ENCODE measurements around the gene AMOTL1.
"Not testable (repeated sequence)": the region's sequence is repeated elsewhere in the genome, so short reads cannot be mapped to it uniquely, and the experiment has no call there.

Gene AMOTL1

DNA sequence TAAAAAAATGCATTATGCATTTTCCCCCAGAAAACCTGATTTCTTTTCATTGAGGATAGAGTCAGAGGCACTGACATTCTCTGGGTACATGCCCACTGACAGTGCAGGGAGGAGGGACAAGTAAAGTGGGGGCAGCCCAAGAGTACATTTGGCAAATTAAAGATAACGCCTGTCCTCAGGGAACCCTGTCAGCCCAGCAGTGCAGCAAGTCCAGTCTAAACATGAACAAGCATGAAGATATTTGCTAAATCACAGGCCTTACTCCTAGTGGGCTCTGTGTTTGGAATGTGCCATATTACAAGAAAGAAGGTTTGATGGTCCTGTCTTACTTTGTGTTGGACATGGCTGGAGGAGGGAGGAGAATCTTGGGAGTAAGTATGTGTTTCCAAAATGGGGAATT lies 37.9 kb downstream of the AMOTL1 start:
- Histone ChIP-seq H3K4me3 (ENCODE audit: low read length in 2 of 2) (no peak overlapping the region), H3K27ac (ENCODE audit: low read length) (peak overlapping the region; percentile 60), H3K9me3 (ENCODE audit: control insufficient read depth in 2 of 2, low read length in 2 of 2) (no peaks in the 10 kb centered on the region), H3K4me1 (ENCODE audit: control insufficient read depth, insufficient read depth, low read length) (peaks cover 58% of the 10 kb centered on the region), H3K36me3 (ENCODE audit: control insufficient read depth in 2 of 2, insufficient read depth in 2 of 2, low read length in 2 of 2) (peaks cover 9 to 13% of the 10 kb centered on the region in 2 donors), H3K9ac (ENCODE audit: low read length in 2 of 2) (no peak overlapping the region), H3K27me3 (ENCODE audit: control insufficient read depth in 1 of 2, insufficient read depth in 2 of 2, low read length in 2 of 2) (no peaks in the 10 kb centered on the region)

DNA sequence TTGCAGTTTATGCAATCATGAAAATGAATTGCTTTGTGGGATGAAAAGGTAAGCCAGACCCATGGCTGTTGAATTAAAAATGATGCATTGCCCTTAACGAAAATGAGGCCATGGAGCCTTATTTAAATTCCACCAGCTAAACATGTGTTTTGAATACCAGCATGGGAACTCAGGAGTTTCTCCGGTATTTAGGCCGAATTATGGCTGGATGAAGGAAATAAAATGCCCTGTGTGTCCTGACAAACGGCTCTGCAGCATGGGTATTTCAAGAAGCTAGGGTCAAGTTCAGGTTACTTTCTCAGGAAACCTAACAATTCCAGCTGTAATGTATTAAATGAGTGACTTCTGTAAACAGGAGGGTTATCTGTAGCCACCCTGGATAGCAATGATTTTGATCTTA lies 38.3 kb downstream of the AMOTL1 start:
- H3K9me3 ChIP-seq (ENCODE audit: control insufficient read depth in 2 of 2, low read length in 2 of 2) = no peaks in the 10 kb centered on the region
- peaks cover 54% of the 10 kb centered on the region for H3K4me1 ChIP-seq (ENCODE audit: control insufficient read depth, insufficient read depth, low read length)
- H3K27me3 ChIP-seq (ENCODE audit: control insufficient read depth in 1 of 2, insufficient read depth in 2 of 2, low read length in 2 of 2) = no peaks in the 10 kb centered on the region
- H3K36me3 ChIP-seq (ENCODE audit: control insufficient read depth in 2 of 2, insufficient read depth in 2 of 2, low read length in 2 of 2) = peaks cover 9 to 12% of the 10 kb centered on the region in 2 donors
- no peak overlapping the region for H3K4me3 ChIP-seq (ENCODE audit: low read length in 2 of 2)
- no peak overlapping the region for H3K9ac ChIP-seq (ENCODE audit: low read length in 2 of 2)
- H3K27ac ChIP-seq (ENCODE audit: low read length) = peak overlapping the region; percentile 60

DNA sequence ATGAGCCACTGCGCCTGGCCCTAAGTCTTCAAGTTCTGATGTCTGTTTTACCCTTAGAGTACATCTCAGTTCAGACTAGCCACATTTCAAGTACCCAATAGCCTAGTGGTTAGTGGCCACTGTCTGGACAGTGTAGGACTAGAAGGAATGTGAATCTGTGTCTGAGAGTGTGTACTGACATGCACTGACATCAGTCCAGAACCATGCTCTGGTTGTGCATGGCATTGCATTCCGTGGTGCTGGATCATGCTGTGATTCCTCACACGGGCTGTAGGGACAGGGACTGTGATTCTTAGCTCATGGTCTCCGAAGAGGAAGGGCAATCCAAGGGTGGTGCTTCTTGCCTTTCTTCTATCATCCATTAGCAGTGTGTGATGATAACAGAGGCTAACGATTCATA lies 41.1 kb downstream of the AMOTL1 start:
- Histone ChIP-seq H3K4me3 (ENCODE audit: low read length in 2 of 2) (no peak overlapping the region), H3K27me3 (ENCODE audit: control insufficient read depth in 1 of 2, insufficient read depth in 2 of 2, low read length in 2 of 2) (no peaks in the 10 kb centered on the region), H3K27ac (ENCODE audit: low read length) (no peak overlapping the region), H3K9me3 (ENCODE audit: control insufficient read depth in 2 of 2, low read length in 2 of 2) (no peaks in the 10 kb centered on the region), H3K4me1 (ENCODE audit: control insufficient read depth, insufficient read depth, low read length) (peaks cover 48% of the 10 kb centered on the region), H3K36me3 (ENCODE audit: control insufficient read depth in 2 of 2, insufficient read depth in 2 of 2, low read length in 2 of 2) (peaks cover 9 to 12% of the 10 kb centered on the region in 2 donors), H3K9ac (ENCODE audit: low read length in 2 of 2) (no peak overlapping the region)

DNA sequence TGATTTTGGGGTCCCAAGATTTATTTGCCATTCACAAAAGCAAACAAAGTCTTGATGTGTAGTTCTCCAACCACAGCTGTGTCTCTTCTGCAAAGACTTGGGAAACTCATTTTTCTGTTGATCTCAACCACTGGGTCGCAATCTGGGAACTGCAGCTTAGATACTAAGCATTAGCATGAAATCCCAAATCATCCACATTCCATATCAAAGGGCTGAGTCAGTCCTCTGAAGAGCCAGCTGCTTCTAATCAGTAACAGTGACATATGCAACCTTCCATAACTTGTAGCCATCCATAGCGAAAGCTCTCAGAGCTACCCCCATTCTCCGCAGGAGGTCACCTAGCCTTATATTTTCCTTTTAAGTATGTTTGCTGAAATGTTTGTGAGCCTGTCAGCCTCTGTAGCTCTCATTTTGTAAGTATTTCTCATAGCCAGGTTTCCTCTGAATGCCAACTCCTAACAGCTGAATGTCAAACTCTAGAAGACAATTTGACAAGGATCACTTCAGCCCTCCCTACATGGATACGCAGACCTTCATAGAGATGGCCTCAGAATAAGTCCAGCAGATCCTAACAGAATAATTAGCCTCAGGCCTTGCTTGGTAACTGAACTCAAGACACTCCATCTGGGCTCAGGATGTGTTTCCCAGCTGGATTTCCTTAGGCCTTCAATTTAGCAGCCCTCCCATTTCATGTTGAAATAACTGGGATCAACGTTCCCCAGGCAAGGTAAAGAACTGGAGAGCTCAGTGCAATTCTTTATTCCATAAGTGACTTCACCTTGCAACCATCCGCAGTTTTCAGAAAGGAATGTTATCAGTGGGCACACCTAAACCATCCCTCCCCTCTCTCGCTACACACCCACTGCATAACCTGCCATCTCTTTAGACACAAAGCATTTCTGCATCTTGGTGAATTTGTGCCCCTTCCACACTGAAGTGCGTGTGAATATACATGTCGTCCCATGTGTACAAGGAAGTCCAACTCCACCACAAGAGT lies 44.9 kb downstream of the AMOTL1 start:
- H3K4me3 ChIP-seq (ENCODE audit: low read length in 2 of 2); H3K27me3 ChIP-seq (ENCODE audit: control insufficient read depth in 1 of 2, insufficient read depth in 2 of 2, low read length in 2 of 2); H3K9me3 ChIP-seq (ENCODE audit: control insufficient read depth in 2 of 2, low read length in 2 of 2); H3K36me3 ChIP-seq (ENCODE audit: control insufficient read depth in 2 of 2, insufficient read depth in 2 of 2, low read length in 2 of 2); H3K9ac ChIP-seq (ENCODE audit: low read length in 2 of 2): not testable (repeated sequence)
- Histone ChIP-seq H3K27ac (ENCODE audit: low read length) (peak overlapping the region; percentile 13), H3K4me1 (ENCODE audit: control insufficient read depth, insufficient read depth, low read length) (peaks cover 26% of the 10 kb centered on the region)

DNA sequence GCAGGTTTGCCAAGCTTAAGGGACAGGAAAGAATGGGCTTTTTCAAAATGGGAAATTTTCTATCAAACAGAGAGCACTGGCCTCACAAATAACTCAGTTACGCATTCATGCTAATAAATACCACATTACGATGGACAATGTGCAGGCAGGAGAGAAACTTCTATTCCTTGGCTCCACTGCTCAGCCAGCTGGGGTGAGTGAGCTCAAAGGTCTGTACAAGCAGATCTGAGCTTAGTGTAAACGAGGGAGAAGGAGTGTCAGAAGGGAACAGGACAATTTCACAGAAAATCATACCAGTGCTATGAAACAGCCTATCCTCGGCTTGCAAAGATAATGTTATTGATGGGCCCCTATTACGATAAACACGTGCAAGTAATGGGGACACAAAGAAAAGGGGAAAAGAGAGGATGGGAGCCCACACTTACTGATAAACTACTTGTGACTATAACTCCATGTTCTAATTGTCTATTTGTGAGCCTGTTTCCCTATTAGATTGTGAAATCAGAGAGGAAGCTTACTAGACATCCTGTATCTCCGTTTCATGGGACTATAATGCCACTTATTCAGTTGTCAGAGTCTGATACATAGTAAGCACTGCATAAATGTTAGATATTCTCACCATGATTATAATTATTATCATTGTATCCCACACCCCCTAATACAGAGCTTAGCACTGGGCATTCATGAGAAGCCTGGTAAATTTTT lies 46.3 kb downstream of the AMOTL1 start:
- H3K9me3 ChIP-seq (ENCODE audit: control insufficient read depth in 2 of 2, low read length in 2 of 2) = no peaks in the 10 kb centered on the region
- H3K4me3 ChIP-seq (ENCODE audit: low read length in 2 of 2) = peak overlapping the region in 1 of 2 donors; percentile 23
- H3K36me3 ChIP-seq (ENCODE audit: control insufficient read depth in 2 of 2, insufficient read depth in 2 of 2, low read length in 2 of 2) = peaks cover 7 to 8% of the 10 kb centered on the region in 2 donors
- H3K4me1 ChIP-seq (ENCODE audit: control insufficient read depth, insufficient read depth, low read length) = peaks cover 22% of the 10 kb centered on the region
- H3K27me3 ChIP-seq (ENCODE audit: control insufficient read depth in 1 of 2, insufficient read depth in 2 of 2, low read length in 2 of 2) = no peaks in the 10 kb centered on the region
- peak overlapping the region in 1 of 2 donors; percentile 30 for H3K9ac ChIP-seq (ENCODE audit: low read length in 2 of 2)
- peak overlapping the region; percentile 13 for H3K27ac ChIP-seq (ENCODE audit: low read length)

DNA sequence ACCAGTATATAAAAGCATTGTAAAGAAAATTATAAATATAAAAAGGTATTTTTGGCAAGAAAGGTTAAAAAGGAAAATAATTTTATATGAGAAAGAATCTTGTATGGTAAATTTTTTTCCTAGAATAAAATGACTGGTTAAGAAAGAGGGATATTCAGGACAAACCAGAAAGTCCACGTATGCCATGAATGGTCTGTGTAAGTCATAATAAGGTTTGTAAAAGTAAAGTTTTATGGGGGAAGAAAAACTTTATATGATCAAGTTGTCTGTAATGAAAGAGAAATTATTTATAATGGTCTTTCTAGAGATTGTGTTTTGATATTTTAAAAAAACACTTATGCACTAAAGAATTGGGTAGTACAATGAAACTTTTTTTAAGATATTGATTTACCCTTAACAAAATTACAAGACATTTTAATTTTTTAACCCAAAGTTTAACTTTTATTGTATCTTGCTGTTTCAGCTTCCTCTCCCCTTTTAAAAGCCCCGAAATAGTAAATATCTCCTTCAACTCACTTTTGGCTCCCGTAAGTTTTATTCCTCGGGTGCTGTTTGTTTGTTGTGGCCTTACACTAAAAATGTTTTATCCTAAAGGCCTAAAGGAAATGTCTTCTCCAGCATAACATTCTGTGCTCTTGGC lies 47.7 kb downstream of the AMOTL1 start:
- Histone ChIP-seq H3K9me3 (ENCODE audit: control insufficient read depth in 2 of 2, low read length in 2 of 2) (no peaks in the 10 kb centered on the region), H3K4me1 (ENCODE audit: control insufficient read depth, insufficient read depth, low read length) (peaks cover 20% of the 10 kb centered on the region)

DNA sequence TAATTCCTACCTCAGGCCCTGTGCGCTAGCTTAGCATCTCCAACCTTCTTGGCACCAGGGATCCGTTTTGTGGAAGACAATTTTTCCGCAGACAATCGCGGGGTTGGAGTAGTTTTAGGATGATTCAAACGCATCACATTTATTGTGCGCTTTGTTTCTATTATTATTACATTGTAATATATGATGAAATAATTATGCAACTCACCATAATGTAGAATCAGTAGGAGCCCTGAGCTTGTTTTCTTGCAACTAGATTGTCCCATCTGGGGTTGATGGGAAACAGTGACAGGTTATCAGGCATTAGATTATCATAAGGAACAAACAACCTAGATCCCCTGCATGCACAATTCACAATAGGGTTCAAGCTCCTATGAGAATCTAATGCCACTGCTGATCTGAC lies 52.3 kb downstream of the AMOTL1 start:
- Histone ChIP-seq H3K4me3 (ENCODE audit: low read length in 2 of 2) (no peak overlapping the region), H3K9me3 (ENCODE audit: control insufficient read depth in 2 of 2, low read length in 2 of 2) (no peaks in the 10 kb centered on the region), H3K27ac (ENCODE audit: low read length) (no peak overlapping the region), H3K4me1 (ENCODE audit: control insufficient read depth, insufficient read depth, low read length) (peaks cover 18% of the 10 kb centered on the region), H3K36me3 (ENCODE audit: control insufficient read depth in 2 of 2, insufficient read depth in 2 of 2, low read length in 2 of 2) (peaks cover 28 to 45% of the 10 kb centered on the region in 2 donors), H3K9ac (ENCODE audit: low read length in 2 of 2) (no peak overlapping the region), H3K27me3 (ENCODE audit: control insufficient read depth in 1 of 2, insufficient read depth in 2 of 2, low read length in 2 of 2) (no peaks in the 10 kb centered on the region)

More for the DNA sequence above, 47.7 kb downstream of the AMOTL1 start:
- Histone ChIP-seq H3K4me3 (ENCODE audit: low read length in 2 of 2) (no peak overlapping the region), H3K27ac (ENCODE audit: low read length) (no peak overlapping the region), H3K27me3 (ENCODE audit: control insufficient read depth in 1 of 2, insufficient read depth in 2 of 2, low read length in 2 of 2) (no peaks in the 10 kb centered on the region), H3K9ac (ENCODE audit: low read length in 2 of 2) (no peak overlapping the region), H3K36me3 (ENCODE audit: control insufficient read depth in 2 of 2, insufficient read depth in 2 of 2, low read length in 2 of 2) (peaks cover 10 to 15% of the 10 kb centered on the region in 2 donors)

DNA sequence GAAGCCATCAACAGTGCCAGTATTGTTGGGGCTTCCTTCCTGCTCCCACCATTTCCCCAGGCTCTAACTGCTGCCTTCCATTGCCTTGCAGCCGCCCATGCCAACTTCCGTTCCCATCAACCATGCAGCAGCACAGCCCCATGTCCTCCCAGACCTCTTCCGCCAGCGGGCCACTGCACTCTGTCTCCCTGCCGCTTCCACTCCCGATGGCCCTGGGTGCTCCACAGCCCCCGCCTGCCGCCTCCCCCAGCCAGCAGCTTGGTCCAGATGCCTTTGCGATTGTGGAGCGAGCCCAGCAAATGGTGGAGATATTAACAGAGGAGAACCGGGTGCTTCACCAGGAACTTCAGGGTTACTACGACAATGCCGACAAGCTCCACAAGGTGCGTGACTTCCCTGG lies 53.3 kb downstream of the AMOTL1 start:
- Histone ChIP-seq H3K9ac (ENCODE audit: low read length in 2 of 2) (no peak overlapping the region), H3K4me1 (ENCODE audit: control insufficient read depth, insufficient read depth, low read length) (peaks cover 18% of the 10 kb centered on the region), H3K9me3 (ENCODE audit: control insufficient read depth in 2 of 2, low read length in 2 of 2) (no peaks in the 10 kb centered on the region), H3K4me3 (ENCODE audit: low read length in 2 of 2) (no peak overlapping the region), H3K27ac (ENCODE audit: low read length) (no peak overlapping the region), H3K36me3 (ENCODE audit: control insufficient read depth in 2 of 2, insufficient read depth in 2 of 2, low read length in 2 of 2) (peaks cover 31 to 51% of the 10 kb centered on the region in 2 donors), H3K27me3 (ENCODE audit: control insufficient read depth in 1 of 2, insufficient read depth in 2 of 2, low read length in 2 of 2) (no peaks in the 10 kb centered on the region)

DNA sequence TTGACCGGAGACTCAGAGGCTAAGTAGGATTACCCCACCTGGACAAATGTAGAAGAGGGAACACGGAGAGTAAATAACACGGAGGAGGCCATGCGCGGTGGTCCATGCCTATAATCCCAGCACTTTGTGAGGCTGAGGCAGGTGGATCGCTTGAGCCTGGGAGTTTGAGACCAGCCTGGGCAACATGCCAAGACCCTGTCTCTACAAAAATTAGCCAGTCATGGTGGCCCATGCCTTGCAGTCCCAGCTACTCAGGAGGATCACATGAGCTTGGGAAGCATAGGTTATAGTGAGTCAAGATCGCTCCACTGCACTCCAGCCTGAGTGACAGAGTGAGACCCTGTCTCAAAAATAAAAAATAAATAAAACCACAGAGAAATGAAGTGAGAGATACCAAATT lies 53.9 kb downstream of the AMOTL1 start:
- H3K27ac ChIP-seq (ENCODE audit: low read length) = no peak overlapping the region
- no peak overlapping the region for H3K4me3 ChIP-seq (ENCODE audit: low read length in 2 of 2)
- no peak overlapping the region for H3K9ac ChIP-seq (ENCODE audit: low read length in 2 of 2)
- H3K27me3 ChIP-seq (ENCODE audit: control insufficient read depth in 1 of 2, insufficient read depth in 2 of 2, low read length in 2 of 2) = no peaks in the 10 kb centered on the region
- H3K9me3 ChIP-seq (ENCODE audit: control insufficient read depth in 2 of 2, low read length in 2 of 2) = no peaks in the 10 kb centered on the region
- H3K36me3 ChIP-seq (ENCODE audit: control insufficient read depth in 2 of 2, insufficient read depth in 2 of 2, low read length in 2 of 2) = peaks cover 34 to 53% of the 10 kb centered on the region in 2 donors
- peaks cover 18% of the 10 kb centered on the region for H3K4me1 ChIP-seq (ENCODE audit: control insufficient read depth, insufficient read depth, low read length)

DNA sequence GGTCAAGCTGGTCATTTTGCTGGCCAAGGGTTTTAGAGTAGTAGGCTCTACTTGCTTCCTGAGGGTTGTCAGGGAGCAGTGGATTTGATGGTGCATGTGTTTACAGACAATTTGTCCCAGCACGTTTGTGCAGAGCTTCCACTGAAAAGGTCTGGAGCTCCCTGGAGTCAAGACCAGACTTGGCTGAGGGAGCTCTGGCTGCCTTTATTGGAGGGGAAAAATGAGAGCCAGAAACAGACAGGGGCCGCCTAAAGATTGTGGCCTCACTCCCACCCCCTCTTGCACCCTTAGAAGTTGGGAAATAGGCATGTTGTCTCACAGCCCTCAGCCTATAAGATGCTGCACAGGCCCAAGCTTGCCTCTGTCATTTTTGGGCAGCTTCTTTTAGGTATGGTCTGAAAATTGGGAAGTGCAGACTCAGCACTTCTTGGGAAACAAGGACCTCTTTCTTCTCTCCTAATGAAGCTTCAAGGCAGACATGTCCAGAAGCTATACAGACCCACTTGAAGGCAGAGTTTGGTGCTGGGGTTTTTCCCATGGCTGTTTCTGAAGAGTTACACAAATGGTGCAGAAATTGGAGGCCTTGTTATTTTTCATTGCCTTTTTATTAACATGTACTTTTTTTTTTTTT lies 55.1 kb downstream of the AMOTL1 start:
- Histone ChIP-seq H3K9me3 (ENCODE audit: control insufficient read depth in 2 of 2, low read length in 2 of 2) (no peaks in the 10 kb centered on the region), H3K4me3 (ENCODE audit: low read length in 2 of 2) (no peak overlapping the region), H3K4me1 (ENCODE audit: control insufficient read depth, insufficient read depth, low read length) (peaks cover 18% of the 10 kb centered on the region), H3K27ac (ENCODE audit: low read length) (no peak overlapping the region), H3K27me3 (ENCODE audit: control insufficient read depth in 1 of 2, insufficient read depth in 2 of 2, low read length in 2 of 2) (no peaks in the 10 kb centered on the region), H3K36me3 (ENCODE audit: control insufficient read depth in 2 of 2, insufficient read depth in 2 of 2, low read length in 2 of 2) (peaks cover 43 to 62% of the 10 kb centered on the region in 2 donors), H3K9ac (ENCODE audit: low read length in 2 of 2) (no peak overlapping the region)
